Parathyroid adenoma (tissue), 2 donors: ENCODE measurements around the gene GOLGA6L7.

Experiments
- H2AFZ ChIP-seq: fragments of 300-600 bp; sonication (generic); one replicate; pipeline ENCODE4 v1.7.0; 2017; ENCODE audit warnings: antibody characterized with exemption, mild to moderate bottlenecking
- H3K27ac ChIP-seq: fragments of 300-600 bp; sonication (generic); one replicate; pipeline ENCODE4 v1.7.0; 2017
- H3K27me3 ChIP-seq: fragments of 300-600 bp; sonication (generic); one replicate; pipeline ENCODE4 v1.7.0; 2017; ENCODE audit warnings: low read length; ENCODE audit not compliant: control insufficient read depth, insufficient read depth
- H3K36me3 ChIP-seq: fragments of 300-600 bp; sonication (generic); one replicate; pipeline ENCODE4 v1.7.0; 2017; ENCODE audit warnings: low read length; ENCODE audit not compliant: control insufficient read depth, insufficient read depth
- H3K4me1 ChIP-seq: fragments of 300-600 bp; sonication (generic); one replicate; pipeline ENCODE4 v1.7.0; 2017; ENCODE audit warnings: control low read depth
- H3K4me2 ChIP-seq: fragments of 300-600 bp; sonication (generic); one replicate; pipeline ENCODE4 v1.7.0; 2017; ENCODE audit warnings: low read length
- H3K4me3 ChIP-seq: fragments of 300-600 bp; sonication (generic); one replicate; pipeline ENCODE4 v1.7.0; 2017; ENCODE audit warnings: low read depth, low read length
- H3K79me2 ChIP-seq: fragments of 300-600 bp; sonication (generic); one replicate; pipeline ENCODE4 v1.7.0; 2017; ENCODE audit warnings: control low read depth
- H3K9ac ChIP-seq: fragments of 300-600 bp; sonication (generic); one replicate; pipeline ENCODE4 v1.7.0; 2017; ENCODE audit warnings: mild to moderate bottlenecking
- H3K9me3 ChIP-seq: fragments of 300-600 bp; sonication (generic); one replicate; pipeline ENCODE4 v1.7.0; 2017; ENCODE audit warnings: low read length; ENCODE audit not compliant: control insufficient read depth
- TF ChIP-seq, protein P1 (sequence below): fragments of 300-600 bp; sonication (generic); IDR thresholded peaks from one replicate; pipeline ENCODE4 v1.7.0; 2017; ENCODE audit warnings: antibody characterized with exemption, mild to moderate bottlenecking
- donor health status: primary hyperparathyroidism.

GOLGA6L7 gene

GRCh38 chr15:28886431-28887338, 38.2 kb upstream of the GOLGA6L7 start:
- Histone ChIP-seq H3K4me2 (peak overlapping the region; percentile 67), H3K79me2 (no peaks in the 10 kb centered on the region), H3K4me1 (no peaks in the 10 kb centered on the region), H3K27ac (no peak overlapping the region), H3K27me3 (no peaks in the 10 kb centered on the region), H2AFZ (peak overlapping the region; percentile 46), H3K36me3 (no peaks in the 10 kb centered on the region), H3K9me3 (no peaks in the 10 kb centered on the region), H3K4me3 (peak overlapping the region; percentile 40), H3K9ac (no peak overlapping the region)
- TF ChIP-seq, protein P1, sequence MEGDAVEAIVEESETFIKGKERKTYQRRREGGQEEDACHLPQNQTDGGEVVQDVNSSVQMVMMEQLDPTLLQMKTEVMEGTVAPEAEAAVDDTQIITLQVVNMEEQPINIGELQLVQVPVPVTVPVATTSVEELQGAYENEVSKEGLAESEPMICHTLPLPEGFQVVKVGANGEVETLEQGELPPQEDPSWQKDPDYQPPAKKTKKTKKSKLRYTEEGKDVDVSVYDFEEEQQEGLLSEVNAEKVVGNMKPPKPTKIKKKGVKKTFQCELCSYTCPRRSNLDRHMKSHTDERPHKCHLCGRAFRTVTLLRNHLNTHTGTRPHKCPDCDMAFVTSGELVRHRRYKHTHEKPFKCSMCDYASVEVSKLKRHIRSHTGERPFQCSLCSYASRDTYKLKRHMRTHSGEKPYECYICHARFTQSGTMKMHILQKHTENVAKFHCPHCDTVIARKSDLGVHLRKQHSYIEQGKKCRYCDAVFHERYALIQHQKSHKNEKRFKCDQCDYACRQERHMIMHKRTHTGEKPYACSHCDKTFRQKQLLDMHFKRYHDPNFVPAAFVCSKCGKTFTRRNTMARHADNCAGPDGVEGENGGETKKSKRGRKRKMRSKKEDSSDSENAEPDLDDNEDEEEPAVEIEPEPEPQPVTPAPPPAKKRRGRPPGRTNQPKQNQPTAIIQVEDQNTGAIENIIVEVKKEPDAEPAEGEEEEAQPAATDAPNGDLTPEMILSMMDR = no peak

GRCh38 chr15:28885630-28886430, 37.4 kb upstream of the GOLGA6L7 start, which contains the start of gene APBA2:
APBA2 (plus strand) TSS chr15:28885974; CDS start chr15:29053885, 167,911 bp downstream.
- Histone ChIP-seq H3K4me1 (no peaks in the 10 kb centered on the region), H3K27ac (no peak within 1 kb of the TSS), H3K9me3 (no peaks in the 10 kb centered on the region), H3K79me2 (no peaks in the 10 kb centered on the region), H3K9ac (no peak within 1 kb of the TSS), H3K4me2 (peak within 1 kb of the TSS; percentile 71), H3K27me3 (no peaks in the 10 kb centered on the region), H3K36me3 (no peaks in the 10 kb centered on the region), H3K4me3 (peak within 1 kb of the TSS; percentile 40), H2AFZ (peak within 1 kb of the TSS; percentile 88)
- TF ChIP-seq, protein P1 = no peak

- peak overlapping the region; percentile 39 for H3K4me3 ChIP-seq
- H3K27me3 ChIP-seq = no peaks in the 10 kb centered on the region
- no peaks in the 10 kb centered on the region for H3K79me2 ChIP-seq
- TF ChIP-seq, protein P1 = no peak
- H3K9ac ChIP-seq = no peak overlapping the region
- H3K36me3 ChIP-seq = no peaks in the 10 kb centered on the region
- no peaks in the 10 kb centered on the region for H3K9me3 ChIP-seq
- H3K27ac ChIP-seq = no peak overlapping the region
- no peaks in the 10 kb centered on the region for H3K4me1 ChIP-seq
- peak overlapping the region; percentile 71 for H3K4me2 ChIP-seq
- peak overlapping the region; percentile 88 for H2AFZ ChIP-seq
Observed at GRCh38 chr15:28885128-28885629, 36.7 kb upstream of the GOLGA6L7 start.

GRCh38 chr15:28884151-28884940, 35.9 kb upstream of the GOLGA6L7 start:
- TF ChIP-seq, protein P1 = no peak
- Histone ChIP-seq H2AFZ (no peak overlapping the region), H3K4me1 (no peaks in the 10 kb centered on the region), H3K27me3 (no peaks in the 10 kb centered on the region), H3K9ac (no peak overlapping the region), H3K79me2 (no peaks in the 10 kb centered on the region), H3K4me3 (no peak overlapping the region), H3K27ac (no peak overlapping the region), H3K4me2 (no peak overlapping the region), H3K36me3 (no peaks in the 10 kb centered on the region), H3K9me3 (no peaks in the 10 kb centered on the region)
